DOHH2 (cell line): Measurements from ENCODE around the gene GPATCH11.

Source experiments
- H3F3A ChIP-seq: fragments of 200-600 bp; sonication (generic), shearing (Covaris generic); 2 replicates; pipeline ENCODE4 v1.6.0; 2016; ENCODE audit warnings: antibody characterized with exemption, mild to moderate bottlenecking; ENCODE audit not compliant: control insufficient read depth, insufficient read depth
- H3K27ac ChIP-seq: fragments of 200-600 bp; sonication (generic); 2 replicates; pipeline ENCODE4 v1.5.1; 2014; ENCODE audit warnings: low read depth, mild to moderate bottlenecking, low read length, moderate library complexity
- H3K27me3 ChIP-seq: fragments of 200-600 bp; sonication (generic); 2 replicates; pipeline ENCODE4 v1.6.1; 2014; ENCODE audit warnings: mild to moderate bottlenecking, low read length, mixed read lengths; ENCODE audit not compliant: control insufficient read depth
- H3K36me3 ChIP-seq: fragments of 200-600 bp; sonication (generic); 2 replicates; pipeline ENCODE4 v1.6.1; 2014; ENCODE audit warnings: mild to moderate bottlenecking, low read length, moderate library complexity, mixed read lengths; ENCODE audit not compliant: control insufficient read depth
- H3K4me1 ChIP-seq: fragments of 200-600 bp; sonication (generic); 2 replicates; pipeline ENCODE4 v1.6.1; 2014; ENCODE audit warnings: mild to moderate bottlenecking, low read length, mixed read lengths; ENCODE audit not compliant: control insufficient read depth
- H3K4me2 ChIP-seq: fragments of 200-600 bp; sonication (generic); 2 replicates; pipeline ENCODE4 v1.6.0; 2014; ENCODE audit warnings: mild to moderate bottlenecking, low read length, moderate library complexity
- H3K4me3 ChIP-seq: fragments of 200-600 bp; sonication (generic); 2 replicates; pipeline ENCODE4 v1.5.1; 2014; ENCODE audit warnings: mild to moderate bottlenecking, low read length, mixed read lengths
- H3K79me2 ChIP-seq: fragments of 200-600 bp; sonication (generic); 2 replicates; pipeline ENCODE4 v1.6.1; 2014; ENCODE audit warnings: mild to moderate bottlenecking, low read length, mixed read lengths; ENCODE audit not compliant: control insufficient read depth
- H3K9me2 ChIP-seq: fragments of 200-600 bp; sonication (generic); replicated peaks from 2 replicates; pipeline ENCODE4 v1.6.1; 2014; ENCODE audit warnings: mild to moderate bottlenecking, low read length, mixed read lengths; ENCODE audit not compliant: control insufficient read depth
- H3K9me3 ChIP-seq: fragments of 200-600 bp; sonication (generic); 2 replicates; pipeline ENCODE4 v1.6.1; 2014; ENCODE audit warnings: antibody characterized with exemption, low read length, mixed read lengths; ENCODE audit not compliant: control insufficient read depth, insufficient read depth
- H4K20me1 ChIP-seq: fragments of 200-600 bp; sonication (generic); 2 replicates; pipeline ENCODE4 v1.6.0; 2014; ENCODE audit warnings: low read depth, mild to moderate bottlenecking, antibody characterized with exemption, low read length, moderate library complexity; ENCODE audit not compliant: control insufficient read depth, insufficient read depth
- EZH2phosphoT487 ChIP-seq: fragments of 200-600 bp; sonication (generic); IDR thresholded peaks from 2 replicates; pipeline ENCODE4 v1.6.1; 2017; ENCODE audit warnings: borderline replicate concordance, mild to moderate bottlenecking, antibody characterized with exemption, low read length, moderate library complexity, mixed read lengths
- TF ChIP-seq, protein P1 (sequence below): fragments of 200-600 bp; sonication (generic); IDR thresholded peaks from one replicate; pipeline ENCODE4 v1.5.1; 2014; ENCODE audit warnings: antibody characterized with exemption, mild to moderate bottlenecking, low read depth, low read length; ENCODE audit not compliant: poor library complexity, severe bottlenecking

The GPATCH11 gene

GRCh38 chr2:37083873-37084794 is at the start of gene GPATCH11, which contains the start of gene HEATR5B:
TSS of gene GPATCH11 (plus strand) at chr2:37084518. CDS start at chr2:37088382, 3,864 bp downstream.
TSS of gene HEATR5B (minus strand) at chr2:37084372. CDS start at chr2:37083414, 958 bp downstream.
- peaks cover 41% of the 10 kb centered on the region for H3K4me1 ChIP-seq
- H3K27ac ChIP-seq, result no peak within 1 kb of the TSS
- no peaks in the 10 kb centered on the region for H3K27me3 ChIP-seq
- peak within 1 kb of the TSS; percentile 85 for H3K4me3 ChIP-seq
- no peaks in the 10 kb centered on the region for H3K9me3 ChIP-seq
- TF ChIP-seq, protein P1, sequence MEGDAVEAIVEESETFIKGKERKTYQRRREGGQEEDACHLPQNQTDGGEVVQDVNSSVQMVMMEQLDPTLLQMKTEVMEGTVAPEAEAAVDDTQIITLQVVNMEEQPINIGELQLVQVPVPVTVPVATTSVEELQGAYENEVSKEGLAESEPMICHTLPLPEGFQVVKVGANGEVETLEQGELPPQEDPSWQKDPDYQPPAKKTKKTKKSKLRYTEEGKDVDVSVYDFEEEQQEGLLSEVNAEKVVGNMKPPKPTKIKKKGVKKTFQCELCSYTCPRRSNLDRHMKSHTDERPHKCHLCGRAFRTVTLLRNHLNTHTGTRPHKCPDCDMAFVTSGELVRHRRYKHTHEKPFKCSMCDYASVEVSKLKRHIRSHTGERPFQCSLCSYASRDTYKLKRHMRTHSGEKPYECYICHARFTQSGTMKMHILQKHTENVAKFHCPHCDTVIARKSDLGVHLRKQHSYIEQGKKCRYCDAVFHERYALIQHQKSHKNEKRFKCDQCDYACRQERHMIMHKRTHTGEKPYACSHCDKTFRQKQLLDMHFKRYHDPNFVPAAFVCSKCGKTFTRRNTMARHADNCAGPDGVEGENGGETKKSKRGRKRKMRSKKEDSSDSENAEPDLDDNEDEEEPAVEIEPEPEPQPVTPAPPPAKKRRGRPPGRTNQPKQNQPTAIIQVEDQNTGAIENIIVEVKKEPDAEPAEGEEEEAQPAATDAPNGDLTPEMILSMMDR, result no peak
- TF ChIP-seq EZH2phosphoT487, result no peak
- peak within 1 kb of the TSS; percentile 71 for H3K4me2 ChIP-seq
- H4K20me1 ChIP-seq, result no peaks in the 10 kb centered on the region
- H3F3A ChIP-seq, result peaks cover 8% of the 10 kb centered on the region
- peaks cover 40% of the 10 kb centered on the region for H3K79me2 ChIP-seq
- H3K9me2 ChIP-seq, result no peaks in the 10 kb centered on the region
- H3K36me3 ChIP-seq, result peaks cover 24% of the 10 kb centered on the region

- TF ChIP-seq, protein P1, result no peak
- TF ChIP-seq EZH2phosphoT487, result no peak
- no peak overlapping the region for H3K27ac ChIP-seq
- no peaks in the 10 kb centered on the region for H3K79me2 ChIP-seq
- H3K9me3 ChIP-seq, result no peaks in the 10 kb centered on the region
- H3K9me2 ChIP-seq, result no peaks in the 10 kb centered on the region
- peaks cover 7% of the 10 kb centered on the region for H3K36me3 ChIP-seq
- no peak overlapping the region for H3K4me2 ChIP-seq
- no peaks in the 10 kb centered on the region for H4K20me1 ChIP-seq
- H3K4me1 ChIP-seq, result no peaks in the 10 kb centered on the region
- 0 out of 2 replicates have a peak, but pooled peaks cover 2% of the 10 kb centered on the region for H3F3A ChIP-seq
- no peak overlapping the region for H3K4me3 ChIP-seq
- H3K27me3 ChIP-seq, result no peaks in the 10 kb centered on the region
Observed at GRCh38 chr2:37037771-37038170, 46.5 kb upstream of the GPATCH11 start.

GRCh38 chr2:37039580-37039979 is 44.7 kb upstream of the GPATCH11 start:
- no peaks in the 10 kb centered on the region for H3K27me3 ChIP-seq
- H3K27ac ChIP-seq, result no peak overlapping the region
- no peaks in the 10 kb centered on the region for H3K79me2 ChIP-seq
- no peaks in the 10 kb centered on the region for H3K4me1 ChIP-seq
- H3K36me3 ChIP-seq, result peaks cover 7% of the 10 kb centered on the region
- no peak overlapping the region for H3K4me3 ChIP-seq
- 0 out of 2 replicates have a peak, but pooled peaks cover 2% of the 10 kb centered on the region for H3F3A ChIP-seq
- H4K20me1 ChIP-seq, result no peaks in the 10 kb centered on the region
- no peak overlapping the region for H3K4me2 ChIP-seq
- no peaks in the 10 kb centered on the region for H3K9me2 ChIP-seq
- H3K9me3 ChIP-seq, result no peaks in the 10 kb centered on the region
- TF ChIP-seq, protein P1, result no peak
- no peak for TF ChIP-seq EZH2phosphoT487
